B cell (primary cell): Measurements from ENCODE around the gene SCN4A.
"Not testable (repeated sequence)": the region's sequence is repeated elsewhere in the genome, so short reads cannot be mapped to it uniquely, and the experiment has no call there.

ENCODE experiments used
- CTCF ChIP-seq: fragments of 200-600 bp; IDR thresholded peaks from one replicate; pipeline ENCODE4 v1.8.0; 2022; ENCODE audit warnings: antibody characterized with exemption, mild to moderate bottlenecking
- EZH2 ChIP-seq: IDR thresholded peaks from 2 replicates; pipeline ENCODE4 v1.6.1; 2012; ENCODE audit warnings: borderline replicate concordance, low read depth, mild to moderate bottlenecking, moderate library complexity, low read length; ENCODE audit not compliant: insufficient read depth, poor library complexity, severe bottlenecking

- not testable (repeated sequence) for TF ChIP-seq CTCF, EZH2
These were observed 63.1 kb downstream of the SCN4A start for GRCh38 chr17:63909586-63909985.
